Breast epithelium (tissue), 4 donors: ENCODE measurements around the gene DNAAF3. TPM values are rescaled to one million over a fixed set of nuclear protein-coding genes. Genes with fewer than 3 reads are reported as not detected.

ENCODE experiments used
- DNase-seq, 2 donors: peaks; one replicate each; pipeline ENCODE4 v3.0.0-alpha.2; 2019; ENCODE audit warnings: low spot score in 2 of 2
- H3K27ac ChIP-seq, 2 donors: fragments of 200-600 bp; sonication (generic) in 1 of 2; one replicate each; pipeline ENCODE4 v1.5.1; 2016 to 2019; ENCODE audit warnings: mild to moderate bottlenecking in 1 of 2
- H3K27me3 ChIP-seq, 2 donors: fragments of 200-600 bp; sonication (generic) in 1 of 2; one replicate each; pipeline versions ENCODE4 v1.5.1 to v1.6.0; 2017 to 2019; ENCODE audit warnings: control low read depth in 1 of 2, mild to moderate bottlenecking in 1 of 2
- H3K36me3 ChIP-seq: fragments of 200-600 bp; one replicate; pipeline ENCODE4 v1.5.1; 2019
- H3K4me1 ChIP-seq, 2 donors: fragments of 200-600 bp; sonication (generic); one replicate each; pipeline ENCODE4 v1.5.1; 2016 to 2019; ENCODE audit warnings: control low read depth in 1 of 2
- H3K4me3 ChIP-seq, 3 donors: fragments of 200-600 bp; sonication (generic); 1 replicate in 2 of 3; 2 replicates in 1 of 3; pipeline ENCODE4 v1.5.1; 2016 to 2019; ENCODE audit warnings: mild to moderate bottlenecking in 3 of 3, moderate library complexity in 2 of 3
- H3K9me3 ChIP-seq, 2 donors: fragments of 200-600 bp; sonication (generic) in 1 of 2; one replicate each; pipeline ENCODE4 v1.5.1; 2016 to 2019; ENCODE audit warnings: control low read depth in 1 of 2
- POLR2A ChIP-seq: fragments of 450-650 bp; IDR thresholded peaks from one replicate; pipeline ENCODE4 v1.6.1; 2016; ENCODE audit warnings: antibody characterized with exemption, mild to moderate bottlenecking, moderate library complexity
- POLR2AphosphoS5 ChIP-seq, 3 donors: sonication (generic); formaldehyde crosslinking; IDR thresholded peaks; one replicate each; pipeline ENCODE4 v1.6.1; 2017; ENCODE audit warnings: antibody characterized with exemption in 3 of 3
- intact Hi-C: fragments of 100-400 bp; cut with DNase I; formaldehyde crosslinking; loops from one replicate; pipeline ENCODE4 v1.15.1; 2023; ENCODE audit warnings: low total_unique reads
- total RNA-seq, 3 donors: library from RNA; depleted of rRNA; stranded (reverse); fragments of >200 nt; gene quantifications; one replicate each; pipeline ENCODE4 v1.1.0, GENCODE V29; 2016
- TF ChIP-seq, protein P1 (sequence below), 3 donors: fragments of 450-650 bp; IDR thresholded peaks; one replicate each; pipeline ENCODE4 v1.5.1; 2016 to 2017; ENCODE audit warnings: antibody characterized with exemption in 3 of 3, mild to moderate bottlenecking in 3 of 3, moderate library complexity in 3 of 3

Gene DNAAF3
- total RNA-seq, 3 donors from 2014 or later: 4.7 to 4.9 TPM; not detected in 1

- Histone ChIP-seq H3K4me3 (peak overlapping the region; percentile 29 to 69 (median 57)), H3K27me3 (peaks cover 12 to 53% of the 10 kb centered on the region in 2 donors), H3K27ac (peak overlapping the region; percentile 40 to 76), H3K9me3 (no peaks in the 10 kb centered on the region), H3K4me1 (no peaks in the 10 kb centered on the region), H3K36me3 (no peaks in the 10 kb centered on the region)
- intact Hi-C loops: no loop called here
- TF ChIP-seq POLR2AphosphoS5 (IDR thresholded peaks at IDR 0.05) (no peak), POLR2A (no peak)
- TF ChIP-seq, protein P1, sequence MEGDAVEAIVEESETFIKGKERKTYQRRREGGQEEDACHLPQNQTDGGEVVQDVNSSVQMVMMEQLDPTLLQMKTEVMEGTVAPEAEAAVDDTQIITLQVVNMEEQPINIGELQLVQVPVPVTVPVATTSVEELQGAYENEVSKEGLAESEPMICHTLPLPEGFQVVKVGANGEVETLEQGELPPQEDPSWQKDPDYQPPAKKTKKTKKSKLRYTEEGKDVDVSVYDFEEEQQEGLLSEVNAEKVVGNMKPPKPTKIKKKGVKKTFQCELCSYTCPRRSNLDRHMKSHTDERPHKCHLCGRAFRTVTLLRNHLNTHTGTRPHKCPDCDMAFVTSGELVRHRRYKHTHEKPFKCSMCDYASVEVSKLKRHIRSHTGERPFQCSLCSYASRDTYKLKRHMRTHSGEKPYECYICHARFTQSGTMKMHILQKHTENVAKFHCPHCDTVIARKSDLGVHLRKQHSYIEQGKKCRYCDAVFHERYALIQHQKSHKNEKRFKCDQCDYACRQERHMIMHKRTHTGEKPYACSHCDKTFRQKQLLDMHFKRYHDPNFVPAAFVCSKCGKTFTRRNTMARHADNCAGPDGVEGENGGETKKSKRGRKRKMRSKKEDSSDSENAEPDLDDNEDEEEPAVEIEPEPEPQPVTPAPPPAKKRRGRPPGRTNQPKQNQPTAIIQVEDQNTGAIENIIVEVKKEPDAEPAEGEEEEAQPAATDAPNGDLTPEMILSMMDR (IDR thresholded peaks at IDR 0.05): peak in 1 of 3 donors; percentile 22
- peak in 1 of 2 donors; percentile 32 for DNase-seq
These were observed 372 bp downstream of the DNAAF3 start for GRCh38 chr19:55165952-55166529.

DNA sequence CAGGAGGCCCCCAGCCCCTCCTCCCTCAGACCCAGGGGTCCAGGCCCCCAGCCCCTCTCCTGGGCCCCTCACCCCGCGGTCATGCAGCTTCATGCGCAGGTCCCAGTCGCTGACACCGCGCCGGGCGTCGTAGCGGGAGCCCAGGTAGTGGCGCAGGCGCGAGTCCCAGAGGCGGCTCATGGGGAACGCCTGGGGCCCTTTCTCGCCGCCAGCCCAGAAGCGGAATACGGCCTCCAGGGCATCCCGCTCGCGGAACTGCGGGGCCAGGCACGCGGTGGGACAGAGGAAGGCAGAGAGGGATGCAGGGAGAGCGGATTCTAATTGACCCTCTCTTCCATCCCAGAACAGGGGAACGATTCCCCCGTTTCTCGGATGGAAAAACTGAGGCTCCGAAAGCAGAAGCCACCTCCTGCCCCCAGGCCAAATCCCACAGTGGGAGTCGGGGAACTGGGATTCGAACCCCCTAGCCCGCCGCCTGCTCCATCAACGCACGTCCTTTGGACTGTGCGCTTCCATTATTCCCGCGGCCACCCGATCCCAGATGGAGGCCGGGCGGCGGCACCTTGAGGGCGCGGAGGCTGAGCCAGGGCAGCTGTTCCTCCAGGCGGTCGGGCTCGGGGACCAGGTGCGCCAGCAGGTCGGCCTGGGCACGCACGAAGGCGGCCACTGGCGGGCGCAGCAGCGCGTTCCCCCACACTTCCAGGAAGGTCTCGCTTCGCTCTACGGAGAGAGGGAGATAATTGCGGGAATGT lies 4.7 kb downstream of the DNAAF3 start:
- H3K27ac ChIP-seq: no peak overlapping the region
- peaks cover 8 to 47% of the 10 kb centered on the region in 2 donors for H3K27me3 ChIP-seq
- H3K36me3 ChIP-seq: no peaks in the 10 kb centered on the region
- H3K4me3 ChIP-seq: no peak overlapping the region
- no peak for DNase-seq
- intact Hi-C loops: no loop called here
- no peak for TF ChIP-seq POLR2AphosphoS5 (IDR thresholded peaks at IDR 0.05)
- no peak for TF ChIP-seq POLR2A
- TF ChIP-seq, protein P1 (IDR thresholded peaks at IDR 0.05): no peak
- H3K4me1 ChIP-seq: no peaks in the 10 kb centered on the region
- H3K9me3 ChIP-seq: no peaks in the 10 kb centered on the region

GRCh38 chr19:55160986-55161365 lies 5.4 kb downstream of the DNAAF3 start:
- Histone ChIP-seq H3K27me3 (peaks cover 8 to 55% of the 10 kb centered on the region in 2 donors), H3K4me1 (no peaks in the 10 kb centered on the region), H3K9me3 (no peaks in the 10 kb centered on the region), H3K27ac (no peak overlapping the region), H3K4me3 (peak overlapping the region in 1 of 3 donors; percentile 39), H3K36me3 (no peaks in the 10 kb centered on the region)
- intact Hi-C loops: no loop called here
- DNase-seq: no peak
- TF ChIP-seq POLR2A (no peak), POLR2AphosphoS5 (IDR thresholded peaks at IDR 0.05) (no peak)
- TF ChIP-seq, protein P1 (IDR thresholded peaks at IDR 0.05): no peak

- peaks cover 8 to 57% of the 10 kb centered on the region in 2 donors for H3K27me3 ChIP-seq
- H3K36me3 ChIP-seq: no peaks in the 10 kb centered on the region
- TF ChIP-seq, protein P1 (IDR thresholded peaks at IDR 0.05): peak; percentile 14 to 64 (median 55)
- TF ChIP-seq POLR2AphosphoS5 (IDR thresholded peaks at IDR 0.05): no peak
- H3K4me3 ChIP-seq: peak overlapping the region in 1 of 3 donors; percentile 39
- peak; percentile 58 to 79 for DNase-seq
- intact Hi-C loops: no loop called here
- no peaks in the 10 kb centered on the region for H3K4me1 ChIP-seq
- H3K9me3 ChIP-seq: no peaks in the 10 kb centered on the region
- no peak overlapping the region for H3K27ac ChIP-seq
These were observed 6.1 kb downstream of the DNAAF3 start for GRCh38 chr19:55160128-55160985.
